HepG2 (cell line): Measurements from ENCODE around the gene OPRD1. TPM values are rescaled to one million over a fixed set of nuclear protein-coding genes. Genes with fewer than 3 reads are reported as not detected.

Experiments
- ATAC-seq: fragments of 200-7000 bp; cut with Tn5 transposase; 3 replicates; pipeline ENCODE4 v1.9.1; 2020; ENCODE audit warnings: mild to moderate bottlenecking, moderate library complexity
- BruUV-seq: library from RNA; stranded (reverse); fragments of 400-500 nt; replicated peaks from 2 replicates; lab custom pipeline; 2021; lab: Mats Ljungman, UMichigan
- CTCF ChIA-PET: fragments of 300-600 bp; formaldehyde crosslinking; extraction: SDS; loops from one replicate; lab custom pipeline; 2021; ENCODE audit warnings: low total read pairs, inconsistent platforms, low intra/inter-chr PET ratio; lab: Yijun Ruan, JAX
- POLR2A ChIA-PET: fragments of 350-600 bp; sonication (Branson Sonifier 250); formaldehyde crosslinking; loops from one replicate; lab custom pipeline; 2020; ENCODE audit warnings: antibody characterized with exemption, inconsistent platforms; lab: Yijun Ruan, JAX
- DNase-seq: peaks from one replicate; pipeline ENCODE4 v3.0.0-alpha.2; 2015; ENCODE audit warnings: low spot score
- FAIRE-seq: peaks from 3 replicates; lab custom pipeline; 2011; peaks lifted over from hg19 to GRCh38; lab: Jason Lieb, UNC
- H2AFZ ChIP-seq: one replicate; pipeline ENCODE4 v1.6.1; 2011; ENCODE audit warnings: low read length, inconsistent platforms
- H3K27ac ChIP-seq: fragments of 300-600 bp; 3 replicates; pipeline ENCODE4 v1.8.0; 2011; ENCODE audit warnings: mixed run types, mild to moderate bottlenecking, mixed read lengths, low read length, inconsistent platforms; ENCODE audit not compliant: insufficient read depth; ENCODE audit errors: extremely low read length
- H3K27me3 ChIP-seq, 2 experiments: fragments of 200-600 bp in 1 of 2; 2 replicates in 1 of 2; 3 replicates in 1 of 2; pipeline versions ENCODE4 v1.6.0 to v1.8.0; 2011; ENCODE audit warnings: low read length in 2 of 2, mild to moderate bottlenecking in 2 of 2, moderate library complexity in 2 of 2, inconsistent platforms in 1 of 2; ENCODE audit not compliant: insufficient read depth in 2 of 2, control insufficient read depth in 1 of 2
- H3K36me3 ChIP-seq, 2 experiments: fragments of 200-600 bp in 1 of 2; replicated peaks in 1 of 2; 2 replicates in 1 of 2; 3 replicates in 1 of 2; pipeline versions ENCODE4 v1.5.1 to v1.8.0; 2011; ENCODE audit warnings: low read length in 2 of 2, inconsistent platforms in 1 of 2; ENCODE audit not compliant: insufficient read depth in 2 of 2, control insufficient read depth in 1 of 2
- H3K4me1 ChIP-seq: 2 replicates; pipeline ENCODE4 v1.5.1; 2012; ENCODE audit warnings: low read length, inconsistent platforms; ENCODE audit not compliant: insufficient read depth
- H3K4me2 ChIP-seq: 2 replicates; pipeline ENCODE4 v1.6.0; 2011; ENCODE audit warnings: low read depth, low read length, inconsistent platforms
- H3K4me3 ChIP-seq, 3 experiments: fragments of 200-600 bp in 1 of 3; sonication (generic), shearing (Covaris generic) in 1 of 3; replicated peaks in 1 of 3; 2 replicates each; pipeline ENCODE4 v1.5.1; 2011 to 2016; ENCODE audit warnings: low read length in 3 of 3, inconsistent platforms in 2 of 3, low read depth in 2 of 3, mild to moderate bottlenecking in 2 of 3, control low read depth in 1 of 3, mixed read lengths in 1 of 3; ENCODE audit not compliant: insufficient read depth in 1 of 3
- H3K79me2 ChIP-seq: one replicate; pipeline ENCODE4 v1.6.1; 2011; ENCODE audit warnings: low read length, inconsistent platforms; ENCODE audit not compliant: insufficient read depth
- H3K9ac ChIP-seq: 2 replicates; pipeline ENCODE4 v1.6.0; 2011; ENCODE audit warnings: mild to moderate bottlenecking, low read depth, low read length, inconsistent platforms; ENCODE audit not compliant: insufficient read depth
- H3K9me3 ChIP-seq: 2 replicates; pipeline ENCODE4 v1.5.1; 2012; ENCODE audit warnings: mild to moderate bottlenecking, low read length
- H4K20me1 ChIP-seq: 2 replicates; pipeline ENCODE4 v1.6.0; 2011; ENCODE audit warnings: inconsistent platforms, mild to moderate bottlenecking, low read length, moderate library complexity; ENCODE audit not compliant: insufficient read depth
- ATF7 ChIP-seq, 2 experiments: fragments of 450-650 bp in 1 of 2; sonication (generic) in 1 of 2; formaldehyde crosslinking in 1 of 2; IDR thresholded peaks; 2 replicates each; pipeline versions ENCODE4 v1.4.0 to v1.6.1; 2016 to 2020; ENCODE audit warnings: antibody characterized with exemption in 1 of 2, mild to moderate bottlenecking in 1 of 2, missing genetic modification reagents in 1 of 2
- GTF3A ChIP-seq: sonication (generic); formaldehyde crosslinking; conservative IDR thresholded peaks from 2 replicates; pipeline ENCODE4 v1.4.0; 2020; ENCODE audit warnings: mild to moderate bottlenecking, missing genetic modification reagents
- RCOR2 ChIP-seq: IDR thresholded peaks from 2 replicates; pipeline ENCODE4 v1.6.1; 2016; ENCODE audit warnings: missing biosample characterization, missing genetic modification reagents
- ZHX2 ChIP-seq, 2 experiments: sonication (generic) in 1 of 2; formaldehyde crosslinking in 1 of 2; IDR thresholded peaks; 2 replicates each; pipeline versions ENCODE4 v1.6.1 to v1.9.0; 2014 to 2022; ENCODE audit warnings: antibody characterized with exemption in 1 of 2, borderline replicate concordance in 1 of 2, inconsistent platforms in 1 of 2, low read depth in 1 of 2, missing genetic modification reagents in 1 of 2
- ZNF34 ChIP-seq: sonication (generic); formaldehyde crosslinking; IDR thresholded peaks from 2 replicates; pipeline ENCODE4 v1.4.0; 2020; ENCODE audit warnings: mild to moderate bottlenecking, missing genetic modification reagents, borderline replicate concordance
- ZNF430 ChIP-seq: sonication (generic); formaldehyde crosslinking; IDR thresholded peaks from 2 replicates; pipeline ENCODE4 v1.9.0; 2021; ENCODE audit warnings: mild to moderate bottlenecking, missing genetic modification reagents
- ZNF629 ChIP-seq: sonication (generic); formaldehyde crosslinking; conservative IDR thresholded peaks from 2 replicates; pipeline ENCODE4 v1.5.0; 2020; ENCODE audit warnings: missing genetic modification reagents
- ZNF768 ChIP-seq: sonication (generic); formaldehyde crosslinking; IDR thresholded peaks from 2 replicates; pipeline ENCODE4 v1.4.0; 2020; ENCODE audit warnings: missing genetic modification reagents
- ZNF841 ChIP-seq: sonication (generic); formaldehyde crosslinking; IDR thresholded peaks from 2 replicates; pipeline ENCODE4 v1.8.1; 2023; ENCODE audit warnings: missing genetic modification reagents, borderline replicate concordance
- WGBS: methylation state at CpG from one replicate; pipeline ENCODE4 v1.1.6; 2017; ENCODE audit warnings: low lambda C conversion rate; 5-methylcytosine and 5-hydroxymethylcytosine counted together
- in situ Hi-C: cut with HindIII; loops from 2 replicates; pipeline ENCODE4 v1.10.0; 2017; ENCODE audit warnings: low pct_unique_long_range_greater_than_20kb; ENCODE audit not compliant: extremely low pct_ligation_motif_present
- intact Hi-C: fragments of 100-400 bp; cut with micrococcal nuclease; formaldehyde crosslinking; loops from one replicate; pipeline ENCODE4 v1.10.0; 2022; ENCODE audit not compliant: unreplicated experiment
- polyA plus RNA-seq, 8 experiments: library from polyadenylated mRNA; depleted of rRNA in 3 of 8; stranded (reverse) in 7 of 8; unstranded in 1 of 8; fragments of >200 nt; fragmentation: Illumina TruSeq in 4 of 8; extraction: Trizol in 4 of 8; gene quantifications; 2 replicates each; pipeline versions ENCODE4 v1.2.1 to v1.2.3, GENCODE V29; 2011 to 2016; ENCODE audit warnings: low read depth in 4 of 8, missing spikeins in 1 of 8, mixed read lengths in 1 of 8; ENCODE audit not compliant: insufficient read depth in 1 of 8
- total RNA-seq, 5 experiments: library from RNA; depleted of rRNA; stranded (reverse); fragments of >200 nt; fragmentation: Illumina TruSeq; extraction: Trizol; gene quantifications; 2 replicates each; pipeline ENCODE4 v1.2.3, GENCODE V29; 2016; ENCODE audit warnings: low read depth in 1 of 5

OPRD1 gene
- total and polyA plus RNA-seq, 2 of the 13 experiments (the other 11 are each of a cell fraction or from before 2014, with no cell fraction given): 0.02 to 0.03 TPM

GRCh38 chr1:28860332-28861073 lies 48.5 kb downstream of the OPRD1 start:
- Histone ChIP-seq H3K27me3 (peaks cover 2 to 23% of the 10 kb centered on the region in 2 experiments; a peak in 4 of 5 replicates), H3K36me3 (no peaks in the 10 kb centered on the region), H3K4me1 (no peaks in the 10 kb centered on the region), H3K27ac (no peak overlapping the region), H4K20me1 (no peaks in the 10 kb centered on the region), H3K4me2 (no peak overlapping the region), H3K9ac (no peak overlapping the region), H3K9me3 (no peaks in the 10 kb centered on the region), H3K4me3 (no peak overlapping the region), H3K79me2 (no peaks in the 10 kb centered on the region), H2AFZ (no peak overlapping the region)
- FAIRE-seq (no peak), ATAC-seq (no peak), DNase-seq (no peak)
- POLR2A ChIA-PET: no interaction called here
- TF ChIP-seq ZNF841 (CRISPR knock-in tag) (no peak), ZNF768 (CRISPR knock-in tag) (peak; percentile 74; the same call in 1 of the 2 replicates)
- in situ Hi-C loops: no loop called here
- intact Hi-C loops: no loop called here
- WGBS: 35% methylated on average over 3 of the region's 3 CpGs
- BruUV-seq: no TSS peak
- CTCF ChIA-PET: no interaction called here

GRCh38 chr1:28862571-28863403 lies 50.8 kb downstream of the OPRD1 start:
- CTCF ChIA-PET: no interaction called here
- no TSS peak for BruUV-seq
- 87% methylated on average over 31 of the region's 66 CpGs for WGBS
- TF ChIP-seq ATF7 (IDR thresholded peaks at IDR 0.05) (no peak), ATF7 (CRISPR knock-in tag; IDR thresholded peaks at IDR 0.05) (no peak), GTF3A (CRISPR knock-in tag) (no peak), ZNF34 (CRISPR knock-in tag) (no peak), ZNF430 (CRISPR knock-in tag) (no peak), RCOR2 (CRISPR knock-in tag) (no peak), ZHX2 (IDR thresholded peaks at IDR 0.05; ENCODE audit: low read depth) (no peak), ZHX2 (CRISPR knock-in tag; IDR thresholded peaks at IDR 0.05; ENCODE audit: borderline replicate concordance) (no peak), ZNF629 (CRISPR knock-in tag) (no peak)

More at GRCh38 chr1:28862571-28863403, 50.8 kb downstream of the OPRD1 start:
- ATAC-seq: no peak
- POLR2A ChIA-PET: no interaction called here
- intact Hi-C loops (no loop called here), in situ Hi-C loops (no loop called here)
- no peak overlapping the region for H3K27ac ChIP-seq
- H3K27me3 ChIP-seq: peaks cover 0 to 24% of the 10 kb centered on the region in 2 experiments; a peak in 3 of 5 replicates
- no peak overlapping the region for H3K4me3 ChIP-seq
- DNase-seq: no peak
- H3K9ac ChIP-seq: no peak overlapping the region
- no peaks in the 10 kb centered on the region for H4K20me1 ChIP-seq
- no peaks in the 10 kb centered on the region for H3K4me1 ChIP-seq
- H3K4me2 ChIP-seq: no peak overlapping the region
- no peak overlapping the region for H2AFZ ChIP-seq
- H3K36me3 ChIP-seq: no peaks in the 10 kb centered on the region
- H3K79me2 ChIP-seq: no peaks in the 10 kb centered on the region
- H3K9me3 ChIP-seq: no peaks in the 10 kb centered on the region
- no peak for FAIRE-seq
